Measurements from ENCODE around the gene HES6.
"Not testable (repeated sequence)": the region's sequence is repeated elsewhere in the genome, so short reads cannot be mapped to it uniquely, and the experiment has no call there.

Gene HES6

GRCh38 chr2:238272156-238272555 lies 32.3 kb upstream of the HES6 start:
- no peak for DNase-seq (ENCODE audit: low read depth)

- DNase-seq (ENCODE audit: low read depth) = not testable (repeated sequence)
Observed at GRCh38 chr2:238271686-238272085, 31.8 kb upstream of the HES6 start.

- DNase-seq (ENCODE audit: low read depth) = no peak
Observed at GRCh38 chr2:238271061-238271554, 31.3 kb upstream of the HES6 start.

GRCh38 chr2:238270606-238271005 lies 30.8 kb upstream of the HES6 start:
- no peak for DNase-seq (ENCODE audit: low read depth)

GRCh38 chr2:238269741-238270140 lies 29.9 kb upstream of the HES6 start:
- DNase-seq (ENCODE audit: low read depth) = no peak

DNA sequence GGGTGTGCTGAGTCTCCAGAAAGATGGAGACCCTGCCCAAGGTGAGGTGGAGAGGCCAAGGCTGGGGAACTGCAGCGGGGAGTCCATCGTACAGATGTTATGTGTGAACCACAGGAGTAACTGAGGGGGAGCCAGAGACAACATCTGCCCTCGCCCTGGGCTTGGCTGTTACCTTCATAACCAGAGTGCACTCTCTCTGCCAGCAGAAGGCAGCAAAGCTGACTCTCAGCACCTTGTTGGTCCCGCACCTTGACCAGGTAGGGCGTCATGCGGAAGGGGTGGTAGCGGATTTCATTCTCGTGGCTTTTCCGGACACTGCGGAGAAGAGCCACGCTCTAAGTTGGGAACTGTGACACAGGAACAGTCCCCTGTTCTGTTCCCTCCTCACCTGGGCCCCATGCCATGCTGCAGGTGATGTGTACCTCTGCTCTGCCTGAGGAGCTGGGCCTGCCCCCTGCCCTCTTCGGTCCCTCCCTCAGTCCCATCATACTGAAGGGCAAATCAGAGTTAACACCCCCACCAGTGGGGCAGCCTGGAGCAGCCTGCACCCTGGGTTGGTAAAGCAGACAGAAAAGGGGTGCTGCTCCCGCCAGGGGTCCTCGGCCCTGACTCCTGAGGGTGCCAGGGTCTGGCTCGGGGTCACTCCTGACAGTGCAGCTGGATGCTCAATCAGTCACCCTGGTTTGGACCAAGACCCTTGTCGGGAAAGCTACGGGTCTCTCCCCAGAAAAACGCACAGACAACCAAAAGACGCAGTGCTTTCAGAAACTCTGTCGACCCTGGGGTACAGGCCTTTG lies 28.2 kb upstream of the HES6 start:
- no peak for DNase-seq (ENCODE audit: low read depth)

DNA sequence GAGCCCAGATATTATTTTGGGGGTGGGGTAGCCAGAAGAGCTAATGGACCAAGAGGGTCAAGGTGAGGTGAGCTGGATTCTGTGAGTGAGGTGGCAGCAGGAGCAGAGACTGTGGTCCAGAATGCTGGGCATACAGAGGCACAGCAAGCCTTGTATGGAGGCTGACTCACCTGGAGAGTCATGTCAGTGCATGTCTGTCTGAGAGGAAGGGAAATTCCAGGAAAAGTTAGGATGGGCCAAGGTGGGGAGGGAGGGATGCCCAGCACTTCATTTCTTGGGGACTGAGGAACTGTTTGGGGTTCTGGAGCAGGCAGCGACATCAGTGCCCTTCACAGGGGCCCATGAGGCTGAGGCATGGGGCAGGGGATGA lies 27.5 kb upstream of the HES6 start:
- DNase-seq (ENCODE audit: low read depth) = no peak

DNA sequence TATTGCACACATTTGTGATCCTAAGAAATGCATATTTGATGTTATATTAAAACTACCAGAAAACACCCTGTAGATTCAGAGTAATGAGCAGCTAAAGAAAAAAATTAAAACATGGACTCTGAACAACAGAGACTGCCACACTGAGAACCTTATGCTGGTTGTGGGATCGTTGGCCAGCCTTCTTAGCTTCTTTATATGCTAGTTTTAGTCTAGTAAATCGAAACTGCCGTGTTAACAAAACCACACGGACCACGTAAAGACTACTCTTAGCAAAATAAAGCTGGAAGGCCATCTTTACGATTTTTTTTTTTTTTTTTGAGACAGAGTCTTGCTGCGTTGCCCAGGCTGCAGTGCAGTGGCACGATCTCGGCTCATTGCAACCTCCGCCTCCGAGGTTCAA lies 25.8 kb upstream of the HES6 start:
- DNase-seq (ENCODE audit: low read depth) = no peak

DNA sequence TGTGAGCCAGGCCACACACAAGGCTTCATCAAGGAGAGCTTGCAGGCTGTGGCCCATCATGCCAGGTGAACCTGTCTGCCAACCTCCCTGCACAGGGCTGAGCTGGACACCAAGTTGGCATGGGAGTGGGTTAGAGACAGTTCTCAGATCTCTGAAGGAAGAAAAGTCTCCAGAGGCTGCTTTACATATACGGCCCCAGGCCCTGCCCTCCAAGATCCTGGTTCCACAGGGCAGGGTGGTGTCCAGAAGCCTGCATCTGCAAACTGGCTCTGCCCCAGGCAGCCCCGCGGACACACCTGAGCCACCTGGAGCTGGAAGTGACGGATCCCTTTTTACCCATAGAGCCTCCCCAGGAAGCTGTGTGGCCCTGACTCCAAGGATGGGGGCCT lies 24.2 kb upstream of the HES6 start:
- no peak for DNase-seq (ENCODE audit: low read depth)

DNA sequence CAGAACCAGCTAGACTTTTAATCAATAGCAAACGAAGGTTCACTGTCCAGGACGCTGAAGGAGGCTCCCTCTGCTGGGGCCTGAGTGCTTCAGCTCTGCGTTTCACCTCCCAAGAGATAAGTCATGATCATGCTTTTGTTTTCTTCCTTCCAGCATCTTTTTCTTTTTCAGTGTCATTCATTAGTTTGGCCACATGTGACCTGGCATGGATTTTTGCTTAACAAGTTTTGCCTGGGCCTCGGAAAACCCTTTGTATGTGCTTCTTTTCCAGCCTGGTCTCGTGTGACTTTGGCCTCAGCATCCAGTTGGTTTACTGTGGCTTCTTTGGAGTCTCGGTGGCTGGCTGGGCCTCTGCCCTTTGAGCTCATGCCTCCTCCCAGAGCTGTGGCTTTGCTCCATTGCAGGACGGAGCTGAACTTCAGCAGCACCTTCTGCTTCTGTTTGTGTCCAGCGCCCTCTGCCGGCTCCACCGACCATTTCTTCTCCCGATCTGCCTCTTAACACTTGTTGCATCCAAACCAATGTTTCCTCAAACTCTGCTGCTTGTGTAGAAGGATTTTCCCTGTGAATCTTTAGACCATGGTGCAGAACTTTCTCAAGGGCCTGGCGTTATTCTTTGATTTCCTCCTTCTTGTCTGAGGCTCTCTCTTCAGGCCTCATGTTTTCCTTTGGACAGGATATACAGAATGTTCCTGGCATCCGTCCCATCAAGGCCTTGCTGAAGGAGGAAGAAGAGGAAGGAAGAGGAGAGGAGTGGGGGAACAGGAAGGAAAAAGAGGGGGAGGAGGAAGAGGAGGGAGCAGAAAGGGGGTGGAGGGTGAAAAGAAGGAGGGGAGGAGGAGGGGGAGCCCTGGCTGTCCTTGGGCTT lies 23.6 kb upstream of the HES6 start:
- DNase-seq (ENCODE audit: low read depth) = peak; percentile 68

- DNase-seq (ENCODE audit: low read depth) = no peak
Observed at GRCh38 chr2:238262496-238263122, 22.8 kb upstream of the HES6 start.

GRCh38 chr2:238261718-238262375 lies 22.0 kb upstream of the HES6 start:
- no peak for DNase-seq (ENCODE audit: low read depth)

DNA sequence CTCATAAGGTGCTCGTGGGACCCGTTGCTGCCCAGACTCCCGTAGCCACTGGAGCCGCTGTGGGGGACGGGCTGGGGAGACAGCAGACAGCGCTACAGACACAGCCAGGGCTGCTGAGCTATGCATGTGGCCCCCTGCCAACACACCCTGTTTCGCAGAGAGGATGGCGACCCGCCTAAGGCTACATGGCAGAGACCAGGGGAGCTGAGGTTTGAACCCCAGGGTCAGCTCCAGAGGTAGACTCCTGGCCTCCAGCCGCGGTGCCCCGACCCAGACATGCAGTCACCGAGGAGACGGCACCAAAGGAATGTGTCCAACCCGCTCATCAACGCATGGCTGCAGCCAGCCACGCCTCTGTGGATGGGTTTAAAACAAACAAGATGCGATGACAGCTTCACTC lies 21.0 kb upstream of the HES6 start:
- DNase-seq (ENCODE audit: low read depth) = no peak

DNA sequence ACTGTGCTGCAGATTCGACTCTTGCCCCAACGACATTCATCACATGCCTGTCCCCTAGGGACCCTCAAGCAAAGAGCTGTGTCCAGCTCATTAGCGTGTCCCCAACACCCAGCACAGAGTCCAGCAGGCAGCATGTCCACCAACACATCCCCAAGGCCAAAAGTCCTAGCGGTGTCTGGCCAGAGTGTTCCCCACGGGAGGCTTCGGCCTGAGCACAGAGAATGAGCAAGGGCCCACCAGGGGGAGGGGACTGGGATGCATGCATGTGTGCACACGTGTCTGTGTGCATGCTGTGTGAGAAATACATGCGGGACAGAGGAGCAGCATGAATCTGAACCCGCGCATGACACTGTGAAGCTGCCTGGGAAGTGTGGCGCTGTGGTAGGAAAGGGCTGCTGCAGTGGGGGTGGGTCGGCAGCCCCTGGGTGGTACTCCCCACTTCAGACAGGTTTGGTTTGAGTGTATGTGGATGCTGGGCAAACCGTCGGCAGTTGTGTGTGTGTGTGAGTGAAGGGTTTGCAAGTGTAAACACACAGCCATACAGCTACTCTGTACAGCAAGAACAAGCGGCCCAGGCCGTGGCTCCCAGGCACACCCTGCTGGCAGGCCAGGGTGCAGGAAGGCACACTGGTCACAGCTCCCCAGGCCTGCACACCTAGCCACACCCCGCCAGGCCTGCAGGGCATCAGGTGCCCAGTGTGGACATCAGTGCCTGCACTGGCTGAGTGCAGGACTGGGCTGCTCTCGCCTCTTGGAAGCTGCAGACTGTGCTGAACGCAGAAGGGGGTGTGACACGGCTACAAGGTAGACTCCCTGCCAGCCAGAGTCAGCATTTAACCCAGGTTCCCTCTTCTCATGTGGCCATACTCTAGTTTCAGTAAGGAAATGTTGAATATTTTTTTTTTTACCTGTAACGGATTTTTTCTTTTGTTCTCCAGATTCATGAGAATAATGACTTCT lies 19.5 kb upstream of the HES6 start:
- no peak for DNase-seq (ENCODE audit: low read depth)

DNA sequence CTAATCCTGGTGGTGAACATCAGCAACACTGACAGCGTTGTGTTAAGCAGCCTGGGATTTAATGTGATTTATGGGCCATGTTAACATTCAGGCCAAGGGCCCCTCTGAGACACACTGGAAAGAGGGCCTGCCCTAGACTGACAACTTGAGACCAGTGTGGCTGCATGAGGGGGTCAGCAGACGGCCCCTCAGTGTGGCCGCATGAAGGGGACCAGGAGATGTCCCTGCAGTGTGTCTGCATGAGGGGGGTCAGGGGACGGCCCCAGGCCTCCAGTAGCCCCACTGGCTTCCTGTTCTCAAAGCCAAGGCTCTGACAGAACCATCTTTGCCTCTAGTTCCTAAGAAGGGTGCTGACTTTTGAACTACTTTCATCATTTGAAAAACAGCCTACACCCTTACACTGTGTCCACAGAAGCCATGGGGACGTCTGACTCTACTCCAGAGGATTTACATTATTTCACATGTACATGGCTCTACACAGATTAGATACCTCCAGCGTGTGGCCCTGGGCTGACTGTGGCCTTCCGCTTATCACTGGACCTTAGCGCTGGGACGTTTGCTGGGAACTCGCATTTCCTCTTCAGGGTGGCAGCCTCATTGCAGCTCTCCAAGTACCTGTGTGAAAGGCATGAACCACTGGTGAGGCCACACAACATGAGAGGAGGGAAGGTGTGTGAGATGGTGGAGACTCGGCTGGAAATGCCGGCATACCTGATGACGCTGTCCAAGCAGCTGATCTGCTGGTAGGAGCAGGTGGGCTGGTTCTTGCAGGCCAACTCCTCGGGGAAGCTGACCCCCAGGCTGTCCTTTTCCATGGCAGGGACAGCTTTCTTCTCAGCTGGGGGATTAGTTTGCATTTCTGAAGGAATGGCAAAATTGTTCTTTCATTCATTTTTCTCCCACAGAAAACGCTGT lies 18.2 kb upstream of the HES6 start:
- no peak for DNase-seq (ENCODE audit: low read depth)

DNA sequence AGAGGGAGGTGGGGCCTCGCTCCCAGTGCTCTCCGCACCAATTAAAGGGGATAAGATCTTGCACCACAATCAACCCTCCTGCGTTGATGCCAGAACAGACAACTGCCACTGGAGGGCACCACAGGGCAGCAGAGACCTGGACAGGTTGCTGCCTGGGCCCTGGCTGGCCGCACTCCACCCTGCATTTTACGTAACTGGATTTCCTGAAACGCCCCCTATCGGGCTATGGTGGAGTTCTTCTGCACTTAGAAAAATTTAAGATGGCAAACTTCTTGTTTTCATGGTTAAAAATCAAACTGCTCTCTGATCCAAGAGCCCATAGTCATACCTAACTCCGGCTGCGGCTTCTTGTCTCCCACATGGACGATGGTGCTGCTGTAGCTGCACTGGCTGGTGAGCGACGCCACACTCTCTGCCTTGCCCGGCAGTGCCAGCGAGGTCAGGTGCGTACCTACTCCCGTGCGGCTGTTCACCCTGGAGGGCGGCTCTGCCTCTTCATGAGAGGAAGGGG lies 16.8 kb upstream of the HES6 start:
- peak; percentile 58 for DNase-seq (ENCODE audit: low read depth)

DNA sequence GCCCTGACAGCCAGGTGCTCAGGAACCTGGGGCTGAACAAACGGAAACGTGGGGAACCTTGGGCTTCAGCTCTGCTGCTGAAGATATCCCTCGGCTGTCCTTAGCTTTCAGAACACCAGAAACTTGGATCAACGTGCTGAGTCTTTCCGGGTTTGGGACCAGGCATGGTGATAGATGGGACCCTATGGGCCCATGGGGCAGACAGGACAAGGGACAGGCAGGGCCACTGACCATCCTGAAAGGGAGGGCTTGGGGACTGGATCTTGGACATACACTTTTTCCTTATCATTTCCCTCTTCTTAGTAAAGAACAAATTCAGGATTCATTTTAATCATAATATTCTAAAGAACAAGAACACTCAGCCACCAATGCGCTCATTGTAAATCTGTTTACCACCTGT lies 16.3 kb upstream of the HES6 start:
- DNase-seq (ENCODE audit: low read depth) = no peak

DNA sequence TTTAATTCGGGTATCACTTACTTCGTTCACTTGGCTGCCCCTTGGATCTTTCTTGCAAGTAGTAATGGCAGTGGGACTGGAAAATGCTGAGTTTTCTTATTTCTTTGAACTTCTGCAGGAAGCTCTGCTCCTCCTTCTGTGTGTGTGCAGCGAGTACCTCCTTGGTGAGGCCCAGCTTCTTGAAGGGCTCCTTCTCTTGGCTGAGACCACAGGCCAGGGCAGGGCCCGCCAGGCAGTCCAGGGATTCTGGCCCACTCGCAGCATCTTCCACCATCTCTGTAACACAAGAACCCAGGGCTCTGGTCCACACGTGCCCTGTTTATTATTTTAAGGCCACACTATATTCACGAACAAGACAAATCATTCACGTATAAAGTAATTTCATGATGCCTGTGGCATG lies 15.8 kb upstream of the HES6 start:
- DNase-seq (ENCODE audit: low read depth) = no peak

DNA sequence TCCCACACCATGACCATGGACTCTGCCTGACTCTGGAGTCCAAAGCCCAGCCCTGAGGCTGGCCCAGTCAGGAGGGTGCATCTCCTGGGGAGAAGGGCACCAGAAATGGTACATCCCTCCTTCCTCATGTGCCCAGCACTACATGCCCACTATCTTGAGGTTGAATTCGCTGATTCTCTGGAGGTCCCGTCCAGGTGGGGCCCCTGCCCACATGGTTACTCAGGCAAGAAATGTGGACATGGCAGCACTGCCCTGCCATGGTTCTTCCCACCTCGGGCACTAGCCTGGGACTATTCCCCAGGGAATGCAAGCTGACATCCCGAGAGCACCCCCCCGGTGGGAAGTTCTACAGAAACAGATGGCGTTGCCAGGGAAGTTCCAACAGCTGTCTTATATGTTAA lies 15.3 kb upstream of the HES6 start:
- DNase-seq (ENCODE audit: low read depth) = no peak

Data from activated T-cell treated with anti-CD3 and anti-CD28 coated beads for 1 hour (primary cell).